ENCODE results near the gene CRYBB1. TPM values are rescaled to one million over a fixed set of nuclear protein-coding genes. Genes with fewer than 3 reads are reported as not detected.

The CRYBB1 gene
- total RNA-seq, 1 donor from 2014 or later, result 0.55 TPM

DNA sequence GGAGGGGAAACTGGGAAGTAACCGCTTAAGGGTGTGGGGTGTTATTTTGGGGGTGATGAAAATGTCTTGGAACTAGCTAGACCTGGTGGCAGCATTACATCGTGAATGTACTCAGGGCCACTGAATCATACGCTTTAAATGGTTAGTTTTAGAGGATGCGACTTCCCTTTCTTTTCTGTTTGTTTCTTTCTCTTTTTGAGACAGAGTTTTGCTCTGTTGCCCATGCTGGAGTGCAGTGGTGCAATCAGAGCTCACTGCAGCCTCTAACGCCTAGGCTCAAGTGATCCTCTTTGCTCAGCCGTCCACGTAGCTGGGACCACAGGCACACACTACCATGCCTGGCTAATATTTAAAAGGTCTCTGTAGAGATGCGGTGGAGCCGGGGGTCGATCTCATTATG, 34.0 kb upstream of the CRYBB1 start:
- Histone ChIP-seq H3K27ac (no peak overlapping the region), H3K27me3 (peaks cover 3% of the 10 kb centered on the region), H3K4me1 (peaks cover 15% of the 10 kb centered on the region), H3K36me3 (no peaks in the 10 kb centered on the region), H3K9me3 (no peaks in the 10 kb centered on the region), H3K4me3 (no peak overlapping the region)
- intact Hi-C loops (cut with DNase I), result no loop called here
- DNase-seq, result no peak
- ATAC-seq, result no peak
- TF ChIP-seq, protein P1, sequence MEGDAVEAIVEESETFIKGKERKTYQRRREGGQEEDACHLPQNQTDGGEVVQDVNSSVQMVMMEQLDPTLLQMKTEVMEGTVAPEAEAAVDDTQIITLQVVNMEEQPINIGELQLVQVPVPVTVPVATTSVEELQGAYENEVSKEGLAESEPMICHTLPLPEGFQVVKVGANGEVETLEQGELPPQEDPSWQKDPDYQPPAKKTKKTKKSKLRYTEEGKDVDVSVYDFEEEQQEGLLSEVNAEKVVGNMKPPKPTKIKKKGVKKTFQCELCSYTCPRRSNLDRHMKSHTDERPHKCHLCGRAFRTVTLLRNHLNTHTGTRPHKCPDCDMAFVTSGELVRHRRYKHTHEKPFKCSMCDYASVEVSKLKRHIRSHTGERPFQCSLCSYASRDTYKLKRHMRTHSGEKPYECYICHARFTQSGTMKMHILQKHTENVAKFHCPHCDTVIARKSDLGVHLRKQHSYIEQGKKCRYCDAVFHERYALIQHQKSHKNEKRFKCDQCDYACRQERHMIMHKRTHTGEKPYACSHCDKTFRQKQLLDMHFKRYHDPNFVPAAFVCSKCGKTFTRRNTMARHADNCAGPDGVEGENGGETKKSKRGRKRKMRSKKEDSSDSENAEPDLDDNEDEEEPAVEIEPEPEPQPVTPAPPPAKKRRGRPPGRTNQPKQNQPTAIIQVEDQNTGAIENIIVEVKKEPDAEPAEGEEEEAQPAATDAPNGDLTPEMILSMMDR (IDR thresholded peaks at IDR 0.05), result no peak

DNA sequence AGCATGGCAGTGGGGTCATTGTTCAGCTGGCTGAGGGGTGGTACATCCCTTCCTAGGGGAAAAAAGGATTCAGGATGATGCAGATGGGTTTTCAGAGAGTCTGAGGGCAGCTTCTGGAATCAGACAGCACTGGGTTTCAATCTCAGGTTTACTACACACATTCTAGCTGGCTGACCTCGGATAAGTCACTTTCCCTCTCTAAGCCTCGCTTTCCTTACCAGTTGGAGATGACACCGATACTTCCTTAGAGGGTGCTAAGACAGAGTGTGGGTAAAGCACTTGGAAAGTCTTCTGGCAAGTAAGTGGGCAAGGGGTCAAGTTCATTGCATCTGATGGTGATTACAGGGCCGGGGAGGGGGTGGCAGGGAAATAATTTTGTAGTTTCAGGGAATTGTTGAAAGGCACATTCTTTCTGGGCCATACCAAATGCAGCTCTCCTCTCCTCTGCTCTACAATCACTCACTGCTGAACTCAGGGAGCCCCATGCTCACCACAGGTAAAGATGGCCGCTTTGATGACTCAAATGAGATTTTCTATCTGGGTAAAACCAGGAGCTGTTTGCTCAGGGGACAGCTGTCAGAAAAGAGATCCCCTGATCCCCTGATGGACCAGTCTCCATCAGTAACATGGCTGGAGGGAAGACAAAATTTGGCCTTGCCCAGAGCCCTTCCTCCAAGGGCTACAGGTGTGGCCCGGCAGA, 33.0 kb upstream of the CRYBB1 start:
- no peaks in the 10 kb centered on the region for H3K27me3 ChIP-seq
- no peak overlapping the region for H3K27ac ChIP-seq
- TF ChIP-seq, protein P1 (IDR thresholded peaks at IDR 0.05), result no peak
- H3K4me1 ChIP-seq, result peaks cover 15% of the 10 kb centered on the region
- no peaks in the 10 kb centered on the region for H3K36me3 ChIP-seq
- no peaks in the 10 kb centered on the region for H3K9me3 ChIP-seq
- intact Hi-C loops (cut with DNase I), result no loop called here
- ATAC-seq (no peak), DNase-seq (no peak)
- no peak overlapping the region for H3K4me3 ChIP-seq

DNA sequence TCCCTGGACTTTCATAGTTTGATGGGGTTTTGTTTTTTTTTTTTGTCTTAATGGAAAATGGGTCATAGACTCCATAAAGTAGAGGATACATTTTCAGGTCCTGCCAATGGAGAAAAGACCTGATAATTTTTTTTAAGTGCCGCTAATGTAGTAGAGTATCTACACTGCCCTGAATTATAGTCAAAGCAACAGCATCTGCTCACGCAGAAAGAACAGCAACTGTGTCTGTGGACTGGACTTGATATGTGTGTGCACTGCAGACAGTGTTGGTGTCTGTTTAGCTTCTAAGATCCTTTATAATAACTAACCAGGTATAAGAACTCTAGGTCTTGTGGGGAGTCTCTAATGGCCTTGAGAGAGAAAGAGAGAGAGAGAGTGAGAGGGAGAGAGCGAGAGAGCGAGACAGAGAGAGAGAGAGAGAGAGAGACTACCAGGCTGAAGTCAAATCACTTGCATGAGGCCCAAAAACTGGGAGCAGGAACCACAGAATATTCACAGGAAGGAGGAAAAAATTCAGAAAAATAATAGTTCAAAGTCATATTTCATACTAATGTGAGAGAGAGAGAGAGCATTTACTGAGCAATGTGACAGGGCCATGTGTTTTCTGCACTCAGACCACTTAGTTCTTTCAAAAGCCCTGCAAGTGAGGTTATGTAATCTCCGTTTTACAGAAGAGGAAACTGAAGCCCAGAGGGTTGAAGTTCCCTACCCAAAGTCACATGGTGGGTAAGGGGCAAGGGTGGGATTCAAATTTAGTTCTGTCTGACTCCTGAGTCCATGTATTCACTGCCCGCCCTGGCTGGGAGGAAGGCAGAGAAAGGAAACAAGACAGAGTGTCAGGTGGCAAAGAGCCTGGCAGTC, 30.9 kb upstream of the CRYBB1 start:
- TF ChIP-seq, protein P1 (IDR thresholded peaks at IDR 0.05), result no peak
- Histone ChIP-seq H3K36me3 (no peaks in the 10 kb centered on the region), H3K9me3 (no peaks in the 10 kb centered on the region), H3K27me3 (no peaks in the 10 kb centered on the region), H3K4me1 (peaks cover 24% of the 10 kb centered on the region), H3K4me3 (no peak overlapping the region), H3K27ac (no peak overlapping the region)
- no peak for DNase-seq
- intact Hi-C loops (cut with DNase I), result no loop called here
- peak; percentile 43 for ATAC-seq

DNA sequence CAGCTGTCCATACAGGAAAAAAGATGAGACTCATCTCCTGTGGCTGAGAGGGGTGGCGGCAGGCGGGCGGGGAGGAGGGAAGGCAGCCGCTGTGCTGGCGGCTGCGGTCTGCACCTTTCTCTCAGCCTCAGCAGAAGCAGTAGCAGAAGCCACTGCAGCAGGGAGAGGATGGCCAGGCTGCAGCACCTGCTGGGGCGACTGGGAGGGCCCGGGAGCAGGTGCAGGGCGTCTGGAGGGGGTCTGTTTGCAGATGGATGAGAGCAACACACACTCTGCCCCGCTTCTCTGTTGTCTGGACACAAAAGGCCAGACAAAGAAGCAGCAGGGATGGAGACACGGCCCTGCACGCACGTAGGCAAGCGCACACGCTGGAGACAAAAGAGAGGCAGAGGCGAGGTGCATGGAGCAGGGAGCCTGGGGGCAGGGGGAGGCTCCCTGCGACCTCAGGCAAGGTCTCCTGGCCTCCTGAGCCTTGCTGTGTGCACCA, 30.2 kb upstream of the CRYBB1 start:
- intact Hi-C loops (cut with DNase I), result no loop called here
- TF ChIP-seq, protein P1 (IDR thresholded peaks at IDR 0.05), result no peak
- Histone ChIP-seq H3K27me3 (no peaks in the 10 kb centered on the region), H3K4me1 (peaks cover 24% of the 10 kb centered on the region), H3K9me3 (no peaks in the 10 kb centered on the region), H3K27ac (no peak overlapping the region), H3K4me3 (no peak overlapping the region), H3K36me3 (no peaks in the 10 kb centered on the region)
- no peak for DNase-seq
- no peak for ATAC-seq

DNA sequence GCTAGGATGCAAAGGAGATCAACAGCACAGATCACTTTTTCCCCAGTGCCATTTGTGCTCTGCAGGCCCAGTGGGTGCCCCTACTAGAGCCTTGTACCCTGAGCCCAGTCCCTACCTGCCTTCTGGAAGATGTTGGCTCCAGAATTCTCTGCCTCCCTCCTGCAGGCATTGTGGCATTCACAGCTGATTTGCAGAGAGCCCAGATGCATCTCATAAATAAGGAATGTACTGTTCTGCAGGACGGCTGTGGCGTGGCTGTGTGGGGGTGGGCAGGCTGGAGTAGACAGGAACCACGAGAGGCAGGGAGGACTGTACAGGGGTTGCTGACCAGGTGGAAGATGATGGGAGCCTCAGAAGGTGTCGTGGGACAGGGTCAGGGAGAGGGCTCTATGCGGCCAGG, 28.3 kb upstream of the CRYBB1 start:
- DNase-seq (no peak), ATAC-seq (no peak)
- Histone ChIP-seq H3K27ac (no peak overlapping the region), H3K36me3 (no peaks in the 10 kb centered on the region), H3K27me3 (peaks cover 3% of the 10 kb centered on the region), H3K9me3 (no peaks in the 10 kb centered on the region), H3K4me1 (peaks cover 24% of the 10 kb centered on the region), H3K4me3 (no peak overlapping the region)
- TF ChIP-seq, protein P1 (IDR thresholded peaks at IDR 0.05), result no peak
- intact Hi-C loops (cut with DNase I), result no loop called here
